Sigmoid colon (tissue), 4 donors: ENCODE measurements around the gene AMBRA1.

ENCODE experiments used
- CTCF ChIP-seq, 4 experiments: fragments of 450-650 bp in 3 of 4; fragments of 200-600 bp in 1 of 4; IDR thresholded peaks; one replicate each; pipeline ENCODE4 v1.5.1; 2016 to 2019; ENCODE audit warnings: antibody characterized with exemption in 4 of 4, mild to moderate bottlenecking in 3 of 4, moderate library complexity in 2 of 4
- EP300 ChIP-seq, 4 donors: sonication (generic); formaldehyde crosslinking; IDR thresholded peaks; one replicate each; pipeline ENCODE4 v1.6.1; 2017; ENCODE audit warnings: antibody characterized with exemption in 4 of 4
- POLR2A ChIP-seq, 2 donors: fragments of 450-650 bp; IDR thresholded peaks; one replicate each; pipeline ENCODE4 v1.6.1; 2016; ENCODE audit warnings: antibody characterized with exemption in 2 of 2, mild to moderate bottlenecking in 2 of 2, moderate library complexity in 2 of 2
- POLR2AphosphoS5 ChIP-seq, 4 donors: sonication (generic); formaldehyde crosslinking; IDR thresholded peaks; one replicate each; pipeline ENCODE4 v1.6.1; 2017; ENCODE audit warnings: antibody characterized with exemption in 4 of 4

GRCh38 chr11:46625406-46625805, 31.6 kb upstream of the AMBRA1 start:
- TF ChIP-seq CTCF (IDR thresholded peaks at IDR 0.05) (no peak), POLR2A (IDR thresholded peaks at IDR 0.05) (no peak), POLR2AphosphoS5 (IDR thresholded peaks at IDR 0.05) (no peak), EP300 (IDR thresholded peaks at IDR 0.05) (no peak)
